Esophagus squamous epithelium (tissue), 4 donors: ENCODE measurements around the gene ITPR3.

Source experiments
- POLR2A ChIP-seq, 4 donors: fragments of 450-650 bp; IDR thresholded peaks; one replicate each; pipeline ENCODE4 v1.6.1; 2017; ENCODE audit warnings: antibody characterized with exemption in 4 of 4, mild to moderate bottlenecking in 4 of 4, moderate library complexity in 3 of 4
- TF ChIP-seq, protein P1 (sequence below), 6 experiments: fragments of 450-650 bp in 4 of 6; fragments of 200-600 bp in 2 of 6; sonication (generic) in 2 of 6; IDR thresholded peaks; one replicate each; pipeline ENCODE4 v1.5.1; 2016 to 2019; ENCODE audit warnings: antibody characterized with exemption in 6 of 6, mild to moderate bottlenecking in 4 of 6, moderate library complexity in 4 of 6

DNA sequence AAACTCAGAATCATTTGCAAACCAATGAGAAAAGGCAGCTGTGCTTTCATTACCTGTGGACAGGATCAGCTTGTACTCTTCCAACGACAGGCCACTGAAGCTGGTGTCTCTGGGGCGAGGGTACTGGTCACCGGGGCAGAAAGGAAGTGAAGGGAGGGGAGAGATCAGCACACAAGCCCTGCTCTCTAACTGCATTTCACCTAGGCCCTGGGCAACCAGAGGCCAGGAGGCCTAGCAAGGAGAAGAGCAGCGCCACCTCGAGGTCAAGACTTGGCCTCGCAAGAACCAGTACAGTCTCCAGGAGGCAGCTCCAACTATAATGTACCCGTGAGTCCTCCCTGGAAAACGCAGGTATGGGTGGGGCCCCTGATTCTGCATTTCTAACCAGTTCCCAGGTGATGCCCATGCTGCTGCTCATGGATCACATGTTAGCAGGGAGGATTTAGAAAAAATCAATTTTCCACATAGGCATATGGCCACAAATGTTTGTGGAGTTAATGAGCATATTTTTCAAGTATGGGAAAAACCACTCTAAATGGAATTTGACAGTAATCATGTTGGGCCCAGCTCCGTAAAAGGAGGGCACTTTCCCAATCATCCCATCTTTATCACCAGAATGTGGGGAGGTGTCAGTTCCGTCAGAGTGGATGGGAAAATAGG lies 79.4 kb downstream of the ITPR3 start:
- TF ChIP-seq, protein P1, sequence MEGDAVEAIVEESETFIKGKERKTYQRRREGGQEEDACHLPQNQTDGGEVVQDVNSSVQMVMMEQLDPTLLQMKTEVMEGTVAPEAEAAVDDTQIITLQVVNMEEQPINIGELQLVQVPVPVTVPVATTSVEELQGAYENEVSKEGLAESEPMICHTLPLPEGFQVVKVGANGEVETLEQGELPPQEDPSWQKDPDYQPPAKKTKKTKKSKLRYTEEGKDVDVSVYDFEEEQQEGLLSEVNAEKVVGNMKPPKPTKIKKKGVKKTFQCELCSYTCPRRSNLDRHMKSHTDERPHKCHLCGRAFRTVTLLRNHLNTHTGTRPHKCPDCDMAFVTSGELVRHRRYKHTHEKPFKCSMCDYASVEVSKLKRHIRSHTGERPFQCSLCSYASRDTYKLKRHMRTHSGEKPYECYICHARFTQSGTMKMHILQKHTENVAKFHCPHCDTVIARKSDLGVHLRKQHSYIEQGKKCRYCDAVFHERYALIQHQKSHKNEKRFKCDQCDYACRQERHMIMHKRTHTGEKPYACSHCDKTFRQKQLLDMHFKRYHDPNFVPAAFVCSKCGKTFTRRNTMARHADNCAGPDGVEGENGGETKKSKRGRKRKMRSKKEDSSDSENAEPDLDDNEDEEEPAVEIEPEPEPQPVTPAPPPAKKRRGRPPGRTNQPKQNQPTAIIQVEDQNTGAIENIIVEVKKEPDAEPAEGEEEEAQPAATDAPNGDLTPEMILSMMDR (IDR thresholded peaks at IDR 0.05), result peak in 5 of 6 experiments; percentile 67 to 88 (median 76)
- no peak for TF ChIP-seq POLR2A (IDR thresholded peaks at IDR 0.05)
